ENCODE results near the gene SPTBN1. TPM values are rescaled to one million over a fixed set of nuclear protein-coding genes. Genes with fewer than 3 reads are reported as not detected.

SPTBN1 gene
- polyA plus RNA-seq, 1 experiment = 56.6 TPM

GRCh38 chr2:54579682-54580620 lies 123.8 kb downstream of the SPTBN1 start:
- no peak for DNase-seq (ENCODE audit: low read depth, low spot score)
- TF ChIP-seq, protein P1, sequence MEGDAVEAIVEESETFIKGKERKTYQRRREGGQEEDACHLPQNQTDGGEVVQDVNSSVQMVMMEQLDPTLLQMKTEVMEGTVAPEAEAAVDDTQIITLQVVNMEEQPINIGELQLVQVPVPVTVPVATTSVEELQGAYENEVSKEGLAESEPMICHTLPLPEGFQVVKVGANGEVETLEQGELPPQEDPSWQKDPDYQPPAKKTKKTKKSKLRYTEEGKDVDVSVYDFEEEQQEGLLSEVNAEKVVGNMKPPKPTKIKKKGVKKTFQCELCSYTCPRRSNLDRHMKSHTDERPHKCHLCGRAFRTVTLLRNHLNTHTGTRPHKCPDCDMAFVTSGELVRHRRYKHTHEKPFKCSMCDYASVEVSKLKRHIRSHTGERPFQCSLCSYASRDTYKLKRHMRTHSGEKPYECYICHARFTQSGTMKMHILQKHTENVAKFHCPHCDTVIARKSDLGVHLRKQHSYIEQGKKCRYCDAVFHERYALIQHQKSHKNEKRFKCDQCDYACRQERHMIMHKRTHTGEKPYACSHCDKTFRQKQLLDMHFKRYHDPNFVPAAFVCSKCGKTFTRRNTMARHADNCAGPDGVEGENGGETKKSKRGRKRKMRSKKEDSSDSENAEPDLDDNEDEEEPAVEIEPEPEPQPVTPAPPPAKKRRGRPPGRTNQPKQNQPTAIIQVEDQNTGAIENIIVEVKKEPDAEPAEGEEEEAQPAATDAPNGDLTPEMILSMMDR (IDR thresholded peaks at IDR 0.05; ENCODE audit: low read depth, low read length) = no peak
- no peaks in the 10 kb centered on the region for H3K27me3 ChIP-seq (ENCODE audit: control insufficient read depth, insufficient read depth, low read length)
- ChIA-PET POLR2A (interaction anchor here (0.7 kb wide), 1 partner anchor 527 kb away, joined by 3 read pairs; no protein-coding TSS in a partner anchor), CTCF (interaction anchor here (0.5 to 1.2 kb wide), 3 partner anchors 169 to 473 kb away, joined by 3 to 7 read pairs (median 3); no protein-coding TSS in a partner anchor)
- no peaks in the 10 kb centered on the region for H3K9me3 ChIP-seq (ENCODE audit: control insufficient read depth, insufficient read depth, low read length)
- H3K27ac ChIP-seq (ENCODE audit: low read depth, low read length) = no peak overlapping the region
- H3K4me3 ChIP-seq (ENCODE audit: low read depth, low read length) = no peak overlapping the region

GRCh38 chr2:54581326-54582039 lies 125.4 kb downstream of the SPTBN1 start:
- Histone ChIP-seq H3K4me3 (ENCODE audit: low read depth, low read length) (no peak overlapping the region), H3K9me3 (ENCODE audit: control insufficient read depth, insufficient read depth, low read length) (no peaks in the 10 kb centered on the region), H3K27ac (ENCODE audit: low read depth, low read length) (no peak overlapping the region), H3K27me3 (ENCODE audit: control insufficient read depth, insufficient read depth, low read length) (no peaks in the 10 kb centered on the region)
- POLR2A ChIA-PET = interaction anchor here (0.6 kb wide), 1 partner anchor 21 kb away, joined by 4 read pairs; no protein-coding TSS in a partner anchor
- TF ChIP-seq, protein P1 (IDR thresholded peaks at IDR 0.05; ENCODE audit: low read depth, low read length) = no peak
- CTCF ChIA-PET = interaction anchor here (0.6 kb wide), 2 partner anchors 52 to 407 kb away, joined by 5 to 7 read pairs; no protein-coding TSS in a partner anchor
- no peak for DNase-seq (ENCODE audit: low read depth, low spot score)

DNA sequence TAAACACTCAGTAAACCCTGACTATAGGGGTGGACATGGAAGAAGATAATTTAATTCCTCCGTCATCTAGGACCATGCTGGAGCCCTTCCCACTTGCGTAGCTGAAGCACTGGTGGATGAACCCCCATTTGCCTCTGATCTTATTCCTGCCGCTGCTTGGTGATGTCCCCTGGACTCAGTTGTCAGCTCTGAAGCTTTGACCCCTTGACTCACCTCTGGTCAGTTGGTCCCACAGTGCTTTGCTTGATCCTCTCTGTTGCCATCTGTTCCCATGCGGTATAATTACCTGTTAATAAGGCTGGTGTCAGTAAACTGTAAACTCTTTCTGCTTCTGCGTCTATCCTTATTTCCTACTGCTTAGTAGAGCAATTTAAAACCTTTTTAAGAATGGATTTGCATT lies 126.9 kb downstream of the SPTBN1 start:
- no peak overlapping the region for H3K27ac ChIP-seq (ENCODE audit: low read depth, low read length)
- H3K27me3 ChIP-seq (ENCODE audit: control insufficient read depth, insufficient read depth, low read length) = no peaks in the 10 kb centered on the region
- TF ChIP-seq, protein P1 (IDR thresholded peaks at IDR 0.05; ENCODE audit: low read depth, low read length) = no peak
- no peaks in the 10 kb centered on the region for H3K9me3 ChIP-seq (ENCODE audit: control insufficient read depth, insufficient read depth, low read length)
- H3K4me3 ChIP-seq (ENCODE audit: low read depth, low read length) = no peak overlapping the region
- ChIA-PET CTCF (no interaction called here), POLR2A (no interaction called here)
- no peak for DNase-seq (ENCODE audit: low read depth, low spot score)

GRCh38 chr2:54584598-54584997 lies 128.5 kb downstream of the SPTBN1 start:
- Histone ChIP-seq H3K4me3 (ENCODE audit: low read depth, low read length) (no peak overlapping the region), H3K9me3 (ENCODE audit: control insufficient read depth, insufficient read depth, low read length) (no peaks in the 10 kb centered on the region), H3K27ac (ENCODE audit: low read depth, low read length) (no peak overlapping the region), H3K27me3 (ENCODE audit: control insufficient read depth, insufficient read depth, low read length) (no peaks in the 10 kb centered on the region)
- no peak for DNase-seq (ENCODE audit: low read depth, low spot score)
- POLR2A ChIA-PET = no interaction called here
- CTCF ChIA-PET = no interaction called here
- TF ChIP-seq, protein P1 (IDR thresholded peaks at IDR 0.05; ENCODE audit: low read depth, low read length) = no peak
